PC-9 (cell line): Measurements from ENCODE around the gene DHRS4L2.

Experiments
- EZH2 ChIP-seq: fragments of 200-600 bp; sonication (generic); IDR thresholded peaks from 2 replicates; pipeline ENCODE4 v1.8.0; 2017; ENCODE audit warnings: antibody characterized with exemption, low read depth
- TF ChIP-seq, protein P1 (sequence below): fragments of 200-600 bp; sonication (generic); conservative IDR thresholded peaks from 2 replicates; pipeline ENCODE4 v1.6.1; 2017; ENCODE audit warnings: mixed run types, antibody characterized with exemption, mild to moderate bottlenecking, moderate library complexity

- TF ChIP-seq, protein P1, sequence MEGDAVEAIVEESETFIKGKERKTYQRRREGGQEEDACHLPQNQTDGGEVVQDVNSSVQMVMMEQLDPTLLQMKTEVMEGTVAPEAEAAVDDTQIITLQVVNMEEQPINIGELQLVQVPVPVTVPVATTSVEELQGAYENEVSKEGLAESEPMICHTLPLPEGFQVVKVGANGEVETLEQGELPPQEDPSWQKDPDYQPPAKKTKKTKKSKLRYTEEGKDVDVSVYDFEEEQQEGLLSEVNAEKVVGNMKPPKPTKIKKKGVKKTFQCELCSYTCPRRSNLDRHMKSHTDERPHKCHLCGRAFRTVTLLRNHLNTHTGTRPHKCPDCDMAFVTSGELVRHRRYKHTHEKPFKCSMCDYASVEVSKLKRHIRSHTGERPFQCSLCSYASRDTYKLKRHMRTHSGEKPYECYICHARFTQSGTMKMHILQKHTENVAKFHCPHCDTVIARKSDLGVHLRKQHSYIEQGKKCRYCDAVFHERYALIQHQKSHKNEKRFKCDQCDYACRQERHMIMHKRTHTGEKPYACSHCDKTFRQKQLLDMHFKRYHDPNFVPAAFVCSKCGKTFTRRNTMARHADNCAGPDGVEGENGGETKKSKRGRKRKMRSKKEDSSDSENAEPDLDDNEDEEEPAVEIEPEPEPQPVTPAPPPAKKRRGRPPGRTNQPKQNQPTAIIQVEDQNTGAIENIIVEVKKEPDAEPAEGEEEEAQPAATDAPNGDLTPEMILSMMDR: no peak
- no peak for TF ChIP-seq EZH2
Observed at GRCh38 chr14:24051176-24051788, 62.6 kb downstream of the DHRS4L2 start.
